Prostate gland (tissue), 2 donors: ENCODE measurements around the gene NUDT11. TPM values are rescaled to one million over a fixed set of nuclear protein-coding genes. Genes with fewer than 3 reads are reported as not detected.
"Not testable (repeated sequence)": the region's sequence is repeated elsewhere in the genome, so short reads cannot be mapped to it uniquely, and the experiment has no call there.

Experiments used
- DNase-seq: peaks from one replicate; pipeline ENCODE4 v3.0.0-alpha.2; 2019; ENCODE audit warnings: low spot score
- H3K27ac ChIP-seq, 2 donors: fragments of 200-600 bp; sonication (generic); 2 replicates each; pipeline ENCODE4 v1.5.1; 2017 to 2019
- H3K27me3 ChIP-seq: fragments of 200-600 bp; sonication (generic); replicated peaks from 2 replicates; pipeline ENCODE4 v1.5.1; 2019; ENCODE audit not compliant: insufficient read depth
- H3K36me3 ChIP-seq, 2 donors: fragments of 200-600 bp; sonication (generic); 1 replicate in 1 of 2; 2 replicates in 1 of 2; pipeline versions ENCODE4 v1.5.1 to v1.8.1; 2017 to 2019
- H3K4me1 ChIP-seq: fragments of 200-600 bp; sonication (generic); replicated peaks from 2 replicates; pipeline ENCODE4 v1.5.1; 2019
- H3K4me3 ChIP-seq, 2 donors: fragments of 200-600 bp; sonication (generic); 2 replicates each; pipeline ENCODE4 v1.5.1; 2017 to 2019
- H3K9me3 ChIP-seq: fragments of 200-600 bp; sonication (generic); 2 replicates; pipeline ENCODE4 v1.5.1; 2017
- CTCF ChIP-seq, 4 experiments: fragments of 200-600 bp in 2 of 4; fragments of 450-650 bp in 2 of 4; sonication (generic) in 2 of 4; IDR thresholded peaks; 1 replicate in 3 of 4; 2 replicates in 1 of 4; pipeline ENCODE4 v1.5.1; 2016 to 2019; ENCODE audit warnings: antibody characterized with exemption in 4 of 4, mild to moderate bottlenecking in 2 of 4, moderate library complexity in 2 of 4
- POLR2A ChIP-seq: fragments of 450-650 bp; IDR thresholded peaks from one replicate; pipeline ENCODE4 v1.6.1; 2016; ENCODE audit warnings: antibody characterized with exemption, mild to moderate bottlenecking
- POLR2AphosphoS5 ChIP-seq: sonication (generic); formaldehyde crosslinking; IDR thresholded peaks from one replicate; pipeline ENCODE4 v1.6.1; 2017; ENCODE audit warnings: antibody characterized with exemption
- WGBS: methylation state at CpG from one replicate; pipeline ENCODE4 v1.1.5; 2018; 5-methylcytosine and 5-hydroxymethylcytosine counted together
- intact Hi-C: fragments of 100-400 bp; cut with DNase I; formaldehyde crosslinking; loops from one replicate; pipeline ENCODE4 v1.14.2; 2022
- total RNA-seq, 2 donors: library from RNA; depleted of rRNA; stranded (reverse); fragments of >200 nt; gene quantifications; one replicate each; pipeline ENCODE4 v1.1.0, GENCODE V29; 2016

The NUDT11 gene
- total RNA-seq, 2 donors from 2014 or later, result 3.6 to 114 TPM

DNA sequence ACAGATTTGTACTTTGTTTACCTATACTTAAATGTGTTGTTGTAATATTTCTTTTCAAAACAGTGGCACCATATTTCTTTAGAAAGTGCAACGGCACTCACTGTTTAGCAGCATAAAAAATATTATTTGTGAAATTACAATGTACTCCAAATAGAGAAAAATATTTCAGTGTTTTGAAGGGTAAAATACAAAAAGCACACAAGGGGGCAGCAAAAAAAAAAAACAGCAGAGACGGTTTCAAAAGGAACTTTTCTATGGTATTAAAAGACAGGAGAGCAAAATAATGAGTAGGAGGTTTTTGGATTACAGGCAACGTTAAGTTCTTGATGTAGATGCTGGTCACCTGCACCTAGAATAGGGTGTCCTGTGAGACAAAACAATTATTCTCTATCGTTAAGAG is 2.0 kb downstream of the NUDT11 start:
- Histone ChIP-seq H3K36me3 (no peaks in the 10 kb centered on the region), H3K27me3 (no peaks in the 10 kb centered on the region), H3K9me3 (no peaks in the 10 kb centered on the region), H3K4me3 (no peak overlapping the region), H3K27ac (no peak overlapping the region), H3K4me1 (no peaks in the 10 kb centered on the region)
- WGBS, result 27% methylated on average over 4 of the region's 4 CpGs
- no peak for DNase-seq
- intact Hi-C loops, result no loop called here
- no peak for TF ChIP-seq CTCF (IDR thresholded peaks at IDR 0.05)
- TF ChIP-seq POLR2AphosphoS5, result no peak
- TF ChIP-seq POLR2A, result no peak

- H3K27me3 ChIP-seq, result no peaks in the 10 kb centered on the region
- no peaks in the 10 kb centered on the region for H3K4me1 ChIP-seq
- no peaks in the 10 kb centered on the region for H3K9me3 ChIP-seq
- H3K36me3 ChIP-seq, result no peaks in the 10 kb centered on the region
- WGBS, result 59% methylated on average over 2 of the region's 2 CpGs
- intact Hi-C loops, result no loop called here
- DNase-seq, result no peak
- H3K4me3 ChIP-seq, result no peak overlapping the region
- no peak overlapping the region for H3K27ac ChIP-seq
- no peak for TF ChIP-seq CTCF (IDR thresholded peaks at IDR 0.05)
- TF ChIP-seq POLR2A, result no peak
- no peak for TF ChIP-seq POLR2AphosphoS5
Measured at GRCh38 chrX:51487960-51488267, 8.5 kb downstream of the NUDT11 start.

GRCh38 chrX:51484616-51485015 is 11.8 kb downstream of the NUDT11 start:
- Histone ChIP-seq H3K36me3 (no peaks in the 10 kb centered on the region), H3K4me1 (no peaks in the 10 kb centered on the region), H3K9me3 (no peaks in the 10 kb centered on the region), H3K27me3 (no peaks in the 10 kb centered on the region), H3K4me3 (no peak overlapping the region), H3K27ac (no peak overlapping the region)
- WGBS, result 98% methylated on average over 5 of the region's 6 CpGs
- TF ChIP-seq CTCF (IDR thresholded peaks at IDR 0.05), result no peak
- no peak for TF ChIP-seq POLR2AphosphoS5
- no peak for TF ChIP-seq POLR2A
- no peak for DNase-seq
- intact Hi-C loops, result no loop called here

GRCh38 chrX:51482411-51482810 is 14.0 kb downstream of the NUDT11 start:
- H3K9me3 ChIP-seq, H3K27me3 ChIP-seq, H3K4me1 ChIP-seq, H3K4me3 ChIP-seq, H3K36me3 ChIP-seq, DNase-seq, intact Hi-C loops, H3K27ac ChIP-seq: not testable (repeated sequence)
- 94% methylated on average over 5 of the region's 5 CpGs for WGBS

DNA sequence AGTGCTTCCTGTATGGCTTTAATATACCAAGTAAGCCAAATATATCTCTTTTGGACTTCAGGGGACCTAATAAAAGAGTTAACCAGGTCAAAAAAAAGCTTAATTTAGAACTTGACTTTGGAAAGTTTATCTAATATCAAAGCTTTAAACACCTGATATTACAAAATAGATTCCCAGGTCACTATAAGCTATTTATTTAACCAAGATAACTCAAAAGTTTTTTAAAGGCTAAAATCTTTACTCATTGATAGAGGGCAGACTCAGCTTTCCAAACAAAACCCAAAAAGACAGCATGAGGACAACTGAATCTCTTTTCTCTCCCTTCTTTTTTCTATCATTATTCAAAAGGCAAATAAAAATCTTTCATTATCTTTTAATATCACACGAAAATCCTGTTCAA is 19.5 kb downstream of the NUDT11 start:
- Histone ChIP-seq H3K4me1 (no peaks in the 10 kb centered on the region), H3K36me3 (no peaks in the 10 kb centered on the region), H3K27ac (no peak overlapping the region), H3K27me3 (no peaks in the 10 kb centered on the region), H3K4me3 (no peak overlapping the region), H3K9me3 (no peaks in the 10 kb centered on the region)
- no peak for TF ChIP-seq CTCF (IDR thresholded peaks at IDR 0.05)
- TF ChIP-seq POLR2AphosphoS5, result no peak
- no peak for TF ChIP-seq POLR2A
- no peak for DNase-seq
- intact Hi-C loops, result no loop called here
- 68% methylated on average over 1 of the region's 1 CpG for WGBS
